ENCODE data around the gene AAK1. TPM values are rescaled to one million over a fixed set of nuclear protein-coding genes. Genes with fewer than 3 reads are reported as not detected.
A peak's percentile ranks its signal among the peaks of the same experiment; 100 is the strongest.

AAK1 gene
- total RNA-seq, 2 donors from 2014 or later = 44.6 to 60.0 TPM

- no peak for DNase-seq
- WGBS, 2 donors = 87 to 89% methylated on average over 4 of the region's 4 CpGs
- intact Hi-C loops (cut with DNase I) = no loop called here
- ATAC-seq = no peak
- H3K4me1 ChIP-seq = no peaks in the 10 kb centered on the region
- H3K4me3 ChIP-seq = no peak overlapping the region
- TF ChIP-seq CTCF (IDR thresholded peaks at IDR 0.05) (no peak), POLR2A (IDR thresholded peaks at IDR 0.05) (no peak)
- no peak overlapping the region for H3K27ac ChIP-seq
- H3K36me3 ChIP-seq (replicated peaks in 1 of 2; ENCODE audit: insufficient read depth in 1 of 2, low read depth in 2 of 2) = no peaks in the 10 kb centered on the region
- no peaks in the 10 kb centered on the region for H3K27me3 ChIP-seq
- H3K9me3 ChIP-seq = no peaks in the 10 kb centered on the region
These were observed 151.7 kb downstream of the AAK1 start for GRCh38 chr2:69491864-69492263.

- intact Hi-C loops (cut with DNase I) = no loop called here
- H3K4me3 ChIP-seq = no peak overlapping the region
- H3K27me3 ChIP-seq = no peaks in the 10 kb centered on the region
- WGBS, 2 donors = 75 to 89% methylated on average over 1 of the region's 1 CpG
- no peak for TF ChIP-seq POLR2A (IDR thresholded peaks at IDR 0.05)
- no peak for TF ChIP-seq CTCF (IDR thresholded peaks at IDR 0.05)
- ATAC-seq = no peak
- no peaks in the 10 kb centered on the region for H3K4me1 ChIP-seq
- no peak overlapping the region for H3K27ac ChIP-seq
- no peak for DNase-seq
- no peaks in the 10 kb centered on the region for H3K9me3 ChIP-seq
- H3K36me3 ChIP-seq (replicated peaks in 1 of 2; ENCODE audit: insufficient read depth in 1 of 2, low read depth in 2 of 2) = no peaks in the 10 kb centered on the region
These were observed 153.1 kb downstream of the AAK1 start for GRCh38 chr2:69490486-69490885.

GRCh38 chr2:69489793-69490192, 153.7 kb downstream of the AAK1 start:
- DNase-seq = no peak
- H3K9me3 ChIP-seq = no peaks in the 10 kb centered on the region
- intact Hi-C loops (cut with DNase I) = no loop called here
- H3K4me3 ChIP-seq = no peak overlapping the region
- no peaks in the 10 kb centered on the region for H3K36me3 ChIP-seq (replicated peaks in 1 of 2; ENCODE audit: insufficient read depth in 1 of 2, low read depth in 2 of 2)
- no peak for TF ChIP-seq CTCF (IDR thresholded peaks at IDR 0.05)
- TF ChIP-seq POLR2A (IDR thresholded peaks at IDR 0.05) = no peak
- no peaks in the 10 kb centered on the region for H3K27me3 ChIP-seq
- no peaks in the 10 kb centered on the region for H3K4me1 ChIP-seq
- H3K27ac ChIP-seq = no peak overlapping the region
- WGBS, 2 donors = 86 to 92% methylated on average over 6 of the region's 6 CpGs
- ATAC-seq = peak; percentile 33

- H3K4me1 ChIP-seq = peaks cover 19% of the 10 kb centered on the region
- H3K4me3 ChIP-seq = no peak overlapping the region
- DNase-seq (peak in 3 of 4 donors; percentile 29 to 44 (median 38)), ATAC-seq (peak; percentile 80)
- peaks cover 0 to 3% of the 10 kb centered on the region in 2 donors for H3K36me3 ChIP-seq (replicated peaks in 1 of 2; ENCODE audit: insufficient read depth in 1 of 2, low read depth in 2 of 2)
- TF ChIP-seq POLR2A (IDR thresholded peaks at IDR 0.05) (no peak), CTCF (IDR thresholded peaks at IDR 0.05) (no peak)
- intact Hi-C loops (cut with DNase I) = no loop called here
- no peaks in the 10 kb centered on the region for H3K9me3 ChIP-seq
- peak overlapping the region in 2 of 4 donors; percentile 41 to 56 for H3K27ac ChIP-seq
- 13 to 16% methylated on average over 3 of the region's 3 CpGs for WGBS, 2 donors
- no peaks in the 10 kb centered on the region for H3K27me3 ChIP-seq
These were observed 159.8 kb downstream of the AAK1 start for GRCh38 chr2:69483696-69484095.

GRCh38 chr2:69483024-69483423, 160.5 kb downstream of the AAK1 start:
- DNase-seq (no peak), ATAC-seq (no peak)
- H3K4me3 ChIP-seq = no peak overlapping the region
- 55 to 65% methylated on average over 4 of the region's 4 CpGs for WGBS, 2 donors
- TF ChIP-seq CTCF (IDR thresholded peaks at IDR 0.05) (no peak), POLR2A (IDR thresholded peaks at IDR 0.05) (no peak)
- intact Hi-C loops (cut with DNase I) = no loop called here
- peak overlapping the region in 2 of 4 donors; percentile 41 to 56 for H3K27ac ChIP-seq
- H3K36me3 ChIP-seq (replicated peaks in 1 of 2; ENCODE audit: insufficient read depth in 1 of 2, low read depth in 2 of 2) = peaks cover 0 to 3% of the 10 kb centered on the region in 2 donors
- no peaks in the 10 kb centered on the region for H3K27me3 ChIP-seq
- no peaks in the 10 kb centered on the region for H3K9me3 ChIP-seq
- peaks cover 19% of the 10 kb centered on the region for H3K4me1 ChIP-seq

All from body of pancreas (tissue), 4 donors.